ENCODE data around the gene P2RY12. TPM values are rescaled to one million over a fixed set of nuclear protein-coding genes. Genes with fewer than 3 reads are reported as not detected.

The P2RY12 gene
- total RNA-seq, 2 donors from 2014 or later, result not detected

DNA sequence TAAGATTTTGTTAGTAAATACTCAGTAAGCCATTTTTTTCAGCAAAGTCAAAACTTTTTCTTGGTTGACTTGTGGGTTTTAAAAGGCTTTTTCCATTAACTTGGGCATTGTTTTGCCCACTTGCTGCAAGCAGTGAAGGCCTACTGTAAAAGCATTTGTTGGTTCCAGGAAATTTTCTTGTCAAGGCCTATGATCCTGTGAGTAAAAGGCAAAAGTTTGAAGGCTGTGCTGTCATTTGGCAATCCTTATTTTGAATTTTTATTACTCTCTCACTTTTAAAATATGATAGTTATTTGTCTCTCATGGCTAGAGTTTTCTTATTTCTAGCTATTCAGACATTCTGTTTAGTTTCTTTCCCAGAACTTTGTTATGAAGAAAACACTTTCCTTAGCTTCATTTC, 13.0 kb downstream of the P2RY12 start:
- no peak overlapping the region for H3K27ac Mint-ChIP-seq
- ATAC-seq, result no peak
- DNase-seq (ENCODE audit: low spot score in 2 of 2), result no peak
- H3K9me3 Mint-ChIP-seq, result no peaks in the 10 kb centered on the region
- H3K36me3 Mint-ChIP-seq, result no peaks in the 10 kb centered on the region

DNA sequence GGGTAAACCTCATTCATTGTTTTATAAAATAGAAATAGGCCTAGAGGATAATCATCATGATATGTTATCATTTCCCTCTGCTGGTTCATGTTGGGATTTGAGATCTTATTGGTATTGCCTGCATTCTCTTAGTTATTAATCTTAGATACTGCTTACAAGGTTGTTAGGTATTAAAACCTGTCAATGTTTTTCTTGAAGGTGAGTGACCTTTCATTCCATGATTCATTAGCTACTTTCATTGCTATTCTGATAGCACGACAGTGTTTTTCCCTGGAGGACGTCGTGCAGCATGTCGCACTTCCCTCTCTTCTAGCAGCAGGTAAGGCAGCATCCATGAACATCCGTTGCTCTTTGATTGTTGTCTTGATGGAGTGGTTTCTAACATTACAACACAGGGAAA, 17.1 kb downstream of the P2RY12 start:
- H3K36me3 Mint-ChIP-seq, result no peaks in the 10 kb centered on the region
- no peak for DNase-seq (ENCODE audit: low spot score in 2 of 2)
- no peak for ATAC-seq
- H3K27ac Mint-ChIP-seq, result no peak overlapping the region
- H3K9me3 Mint-ChIP-seq, result no peaks in the 10 kb centered on the region

GRCh38 chr3:151366993-151367392, 17.6 kb downstream of the P2RY12 start:
- no peaks in the 10 kb centered on the region for H3K9me3 Mint-ChIP-seq
- ATAC-seq (no peak), DNase-seq (ENCODE audit: low spot score in 2 of 2) (no peak)
- no peaks in the 10 kb centered on the region for H3K36me3 Mint-ChIP-seq
- H3K27ac Mint-ChIP-seq, result no peak overlapping the region

GRCh38 chr3:151362751-151363174, 21.8 kb downstream of the P2RY12 start:
- DNase-seq (ENCODE audit: low spot score in 2 of 2) (no peak), ATAC-seq (no peak)
- H3K27ac Mint-ChIP-seq, result no peak overlapping the region
- no peaks in the 10 kb centered on the region for H3K9me3 Mint-ChIP-seq
- no peaks in the 10 kb centered on the region for H3K36me3 Mint-ChIP-seq

- Mint-ChIP-seq H3K9me3 (no peaks in the 10 kb centered on the region), H3K36me3 (no peaks in the 10 kb centered on the region), H3K27ac (no peak overlapping the region)
- ATAC-seq, result no peak
- DNase-seq (ENCODE audit: low spot score in 2 of 2), result no peak
Measured at GRCh38 chr3:151357463-151357850, 27.1 kb downstream of the P2RY12 start.

DNA sequence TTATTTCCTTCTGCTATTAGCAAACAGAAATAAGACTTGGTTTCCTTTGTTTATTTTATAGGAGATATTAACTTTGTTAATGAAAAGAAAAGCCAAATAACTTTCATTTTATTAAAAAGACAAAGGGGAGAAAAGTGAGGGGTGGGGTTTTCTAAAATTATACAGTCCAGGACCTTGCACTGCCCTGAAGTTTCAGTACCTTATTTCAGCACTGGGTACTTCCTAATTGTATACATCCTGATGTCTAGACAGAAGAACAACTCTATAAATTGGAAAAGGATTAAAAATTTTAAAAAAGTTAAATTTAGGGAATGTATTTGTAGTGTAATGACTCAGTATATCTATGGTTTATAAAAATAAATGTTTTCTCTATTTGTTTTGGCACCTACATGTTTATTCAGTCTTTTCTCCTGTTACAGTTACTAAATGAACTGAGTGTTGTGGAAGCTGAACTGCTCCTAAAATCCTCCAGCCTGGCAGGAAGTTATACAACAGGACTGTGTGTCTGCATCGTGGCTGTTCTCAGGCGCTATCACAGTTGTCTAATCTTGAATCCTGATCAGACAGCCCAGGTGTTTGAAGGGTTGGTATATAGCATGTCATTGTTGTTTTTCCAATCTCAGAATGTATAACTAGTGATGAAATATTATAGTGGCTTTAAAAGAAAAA, 27.6 kb downstream of the P2RY12 start:
- no peaks in the 10 kb centered on the region for H3K9me3 Mint-ChIP-seq
- no peaks in the 10 kb centered on the region for H3K36me3 Mint-ChIP-seq
- no peak overlapping the region for H3K27ac Mint-ChIP-seq
- ATAC-seq (no peak), DNase-seq (ENCODE audit: low spot score in 2 of 2) (no peak)

GRCh38 chr3:151351648-151352047, 32.9 kb downstream of the P2RY12 start:
- ATAC-seq, result no peak
- H3K27ac Mint-ChIP-seq, result no peak overlapping the region
- no peak for DNase-seq (ENCODE audit: low spot score in 2 of 2)
- no peaks in the 10 kb centered on the region for H3K36me3 Mint-ChIP-seq
- H3K9me3 Mint-ChIP-seq, result no peaks in the 10 kb centered on the region

DNA sequence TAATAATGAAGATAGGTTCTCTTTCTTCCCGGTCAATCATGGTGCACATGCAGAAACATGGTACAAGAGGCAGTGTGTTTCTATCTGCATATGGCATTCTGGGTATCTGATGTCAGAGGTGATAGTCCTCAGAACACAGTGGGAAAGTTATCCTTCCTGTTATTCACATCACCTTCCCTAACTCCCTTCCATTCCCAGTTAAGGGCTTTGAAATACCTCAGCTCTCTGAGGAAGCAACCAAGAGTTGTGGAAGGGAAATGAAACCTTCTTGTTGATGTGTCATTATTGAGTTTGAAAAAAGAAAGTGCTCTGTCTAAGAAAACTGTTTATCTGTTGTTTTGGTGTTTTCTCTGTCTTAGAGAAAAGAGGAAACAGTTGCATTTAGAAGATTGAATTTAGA, 33.3 kb downstream of the P2RY12 start:
- Mint-ChIP-seq H3K36me3 (no peaks in the 10 kb centered on the region), H3K27ac (no peak overlapping the region), H3K9me3 (no peaks in the 10 kb centered on the region)
- DNase-seq (ENCODE audit: low spot score in 2 of 2), result no peak
- ATAC-seq, result no peak

GRCh38 chr3:151350656-151351055, 33.9 kb downstream of the P2RY12 start:
- H3K27ac Mint-ChIP-seq, result no peak overlapping the region
- ATAC-seq, result no peak
- no peaks in the 10 kb centered on the region for H3K36me3 Mint-ChIP-seq
- DNase-seq (ENCODE audit: low spot score in 2 of 2), result no peak
- H3K9me3 Mint-ChIP-seq, result no peaks in the 10 kb centered on the region

DNA sequence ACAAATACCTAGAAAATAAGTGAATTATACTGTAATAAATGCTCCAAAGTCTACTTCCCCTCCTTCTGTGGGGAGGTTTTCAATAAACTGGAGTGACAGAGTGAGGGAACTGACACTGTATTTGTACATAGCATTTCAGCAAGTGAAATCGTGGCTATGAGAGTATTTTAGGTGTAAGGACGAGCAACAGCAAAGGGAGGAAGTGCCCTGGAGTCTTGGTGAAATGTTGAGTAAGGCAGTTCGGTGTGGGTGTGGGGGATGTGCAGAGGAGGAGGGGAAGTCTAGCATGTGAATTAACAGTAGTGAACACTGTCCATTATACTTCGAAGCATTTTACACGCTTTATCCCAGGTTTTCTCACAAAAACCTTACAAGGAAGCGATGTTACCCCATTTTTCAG, 37.1 kb downstream of the P2RY12 start:
- H3K36me3 Mint-ChIP-seq, result no peaks in the 10 kb centered on the region
- no peaks in the 10 kb centered on the region for H3K9me3 Mint-ChIP-seq
- no peak overlapping the region for H3K27ac Mint-ChIP-seq
- no peak for ATAC-seq
- DNase-seq (ENCODE audit: low spot score in 2 of 2), result no peak

- ATAC-seq, result no peak
- H3K9me3 Mint-ChIP-seq, result no peaks in the 10 kb centered on the region
- no peaks in the 10 kb centered on the region for H3K36me3 Mint-ChIP-seq
- no peak for DNase-seq (ENCODE audit: low spot score in 2 of 2)
- H3K27ac Mint-ChIP-seq, result no peak overlapping the region
Measured at GRCh38 chr3:151346292-151346691, 38.3 kb downstream of the P2RY12 start.

DNA sequence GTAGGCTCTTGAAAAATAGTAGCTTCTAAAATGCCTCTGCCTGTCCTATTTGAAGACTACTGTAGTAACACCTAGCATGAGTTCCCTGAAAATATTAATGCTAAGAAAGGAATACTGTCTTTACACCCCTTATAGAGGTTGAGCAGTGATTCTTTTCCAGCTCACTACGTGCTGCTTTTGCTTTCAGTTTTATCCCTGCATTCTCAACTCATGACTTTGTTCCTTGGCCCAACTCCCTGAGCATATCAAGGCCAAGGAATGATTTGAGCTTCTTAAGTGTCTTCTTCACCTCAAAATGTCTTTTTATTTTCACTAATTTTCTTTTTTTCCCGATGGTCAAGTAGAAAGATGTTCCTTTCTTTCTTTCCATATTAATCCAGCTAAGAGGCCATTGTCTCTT, 38.7 kb downstream of the P2RY12 start:
- Mint-ChIP-seq H3K27ac (no peak overlapping the region), H3K36me3 (no peaks in the 10 kb centered on the region), H3K9me3 (no peaks in the 10 kb centered on the region)
- ATAC-seq (no peak), DNase-seq (ENCODE audit: low spot score in 2 of 2) (no peak)

DNA sequence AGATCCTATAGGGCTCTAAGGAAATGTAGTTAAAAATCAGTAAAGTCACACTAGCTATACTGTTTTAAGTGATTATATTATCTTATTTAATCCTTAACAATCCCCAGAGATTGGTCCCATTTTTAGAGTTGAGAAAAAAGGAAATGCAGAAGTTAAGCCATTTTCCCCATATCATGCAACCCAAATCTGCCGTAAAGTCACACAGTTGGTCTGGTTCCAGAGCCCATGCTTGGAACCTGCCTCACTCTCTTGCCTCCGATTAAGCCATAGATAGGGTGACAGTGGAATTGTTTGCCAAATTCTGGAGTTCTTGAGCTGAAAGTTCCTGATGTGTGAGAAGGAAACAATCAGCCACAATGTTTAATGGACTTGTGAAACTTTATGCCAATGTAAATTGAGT, 52.9 kb downstream of the P2RY12 start:
- H3K27ac Mint-ChIP-seq, result no peak overlapping the region
- no peaks in the 10 kb centered on the region for H3K9me3 Mint-ChIP-seq
- ATAC-seq (no peak), DNase-seq (ENCODE audit: low spot score in 2 of 2) (no peak)
- no peaks in the 10 kb centered on the region for H3K36me3 Mint-ChIP-seq

- Mint-ChIP-seq H3K36me3 (no peaks in the 10 kb centered on the region), H3K9me3 (no peaks in the 10 kb centered on the region), H3K27ac (no peak overlapping the region)
- DNase-seq (ENCODE audit: low spot score in 2 of 2) (no peak), ATAC-seq (no peak)
Measured at GRCh38 chr3:151330899-151331298, 53.7 kb downstream of the P2RY12 start.

- ATAC-seq (no peak), DNase-seq (ENCODE audit: low spot score in 2 of 2) (no peak)
- no peaks in the 10 kb centered on the region for H3K9me3 Mint-ChIP-seq
- no peak overlapping the region for H3K27ac Mint-ChIP-seq
- H3K36me3 Mint-ChIP-seq, result no peaks in the 10 kb centered on the region
Measured at GRCh38 chr3:151330379-151330778, 54.2 kb downstream of the P2RY12 start.

DNA sequence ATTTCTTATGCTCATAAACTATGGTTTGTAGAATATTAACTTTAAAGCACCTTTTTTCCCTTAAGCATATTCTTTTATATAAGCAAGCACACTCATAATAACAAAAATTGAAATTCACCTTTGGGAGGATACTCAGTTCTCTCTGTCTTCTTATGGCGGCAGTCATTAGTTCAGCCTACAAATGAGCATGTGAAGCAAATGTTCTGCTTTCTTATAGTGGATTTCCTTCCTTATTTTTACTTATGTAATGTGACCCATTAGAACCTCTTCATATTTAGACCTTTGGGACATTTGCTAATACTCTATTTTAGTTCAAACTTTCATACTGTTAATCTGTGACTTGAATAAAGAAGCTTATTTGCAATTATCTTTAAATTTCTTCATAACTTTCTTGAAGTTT, 55.2 kb downstream of the P2RY12 start, which contains the start of gene P2RY13:
TSS of gene P2RY13 (minus strand) at position 187 of the 400 bp plus-strand sequence. CDS start at position 166, 21 bp downstream.
- Mint-ChIP-seq H3K36me3 (no peaks in the 10 kb centered on the region), H3K27ac (no peak within 1 kb of the TSS), H3K9me3 (no peaks in the 10 kb centered on the region)
- DNase-seq (ENCODE audit: low spot score in 2 of 2) (no peak), ATAC-seq (no peak)

DNA sequence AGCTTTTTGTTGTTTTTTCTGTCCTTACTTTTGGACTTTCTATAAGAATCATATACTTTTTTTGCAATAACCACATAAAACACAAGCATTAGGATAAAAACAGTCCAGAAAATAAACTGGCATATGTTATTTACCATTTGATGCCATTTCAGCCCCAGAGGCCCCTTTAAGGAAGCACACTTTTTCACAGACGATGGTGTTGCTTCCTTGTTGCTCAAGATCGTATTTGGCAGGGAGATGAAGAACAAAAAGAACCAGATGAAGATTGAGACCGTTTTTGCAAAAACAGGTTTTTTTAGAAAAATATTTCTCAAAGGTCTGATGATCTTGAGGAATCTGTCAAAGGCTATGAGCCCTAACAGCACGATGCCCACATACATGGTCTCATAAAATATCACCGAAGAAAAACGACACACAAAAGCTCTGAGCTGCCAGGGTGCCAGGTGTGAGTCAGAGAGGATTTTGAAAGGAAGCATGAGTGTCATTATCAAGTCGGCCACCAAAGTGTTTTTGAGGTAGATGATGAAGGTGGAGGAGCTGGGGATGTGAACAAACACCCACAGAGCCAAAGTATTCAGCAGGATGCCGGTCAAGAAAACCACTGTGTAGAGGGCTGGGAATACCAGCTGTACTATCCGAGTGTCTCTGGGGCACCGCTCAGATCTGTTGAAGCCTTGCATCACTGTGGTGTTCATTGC, 56.1 kb downstream of the P2RY12 start:
- no peaks in the 10 kb centered on the region for H3K9me3 Mint-ChIP-seq
- DNase-seq (ENCODE audit: low spot score in 2 of 2) (no peak), ATAC-seq (peak; percentile 79 to 89)
- no peak overlapping the region for H3K27ac Mint-ChIP-seq
- no peaks in the 10 kb centered on the region for H3K36me3 Mint-ChIP-seq

DNA sequence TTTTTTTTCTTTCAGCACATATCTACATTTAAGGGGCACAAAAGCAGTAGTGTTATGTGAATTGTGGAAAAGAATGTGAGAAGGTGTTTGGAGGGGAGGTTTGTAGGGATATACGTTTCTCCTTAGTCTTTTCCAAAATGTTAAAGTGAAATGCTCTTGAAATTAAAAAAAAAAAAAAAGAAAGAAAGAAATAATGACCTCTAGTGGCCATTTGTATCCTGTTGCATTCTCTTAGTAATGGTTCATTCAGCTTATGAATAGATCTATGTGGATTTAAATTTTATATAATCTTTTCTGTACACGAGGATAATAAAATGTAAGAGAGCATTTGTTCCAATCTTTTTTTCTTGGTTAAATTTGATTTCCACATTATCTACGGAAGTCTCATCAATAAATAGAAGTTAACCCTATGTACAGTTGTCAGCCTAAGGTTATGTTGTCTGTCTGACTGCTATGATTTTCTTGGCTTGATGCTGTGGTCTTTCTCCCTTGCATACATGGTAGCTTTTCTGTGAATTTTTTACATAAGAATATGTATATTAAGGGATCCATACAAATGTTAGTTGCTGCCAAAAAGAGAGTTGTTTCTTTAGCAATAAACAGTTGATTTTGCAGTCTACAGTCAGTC, 56.9 kb downstream of the P2RY12 start:
- no peak overlapping the region for H3K27ac Mint-ChIP-seq
- no peak for DNase-seq (ENCODE audit: low spot score in 2 of 2)
- H3K36me3 Mint-ChIP-seq, result peaks cover 0 to 7% of the 10 kb centered on the region in 2 donors
- peak in 1 of 2 donors; percentile 20 for ATAC-seq
- H3K9me3 Mint-ChIP-seq, result peaks cover 3 to 6% of the 10 kb centered on the region in 2 donors

Data from activated naive CD4-positive, alpha-beta T cell treated with anti-CD3 and anti-CD28 coated beads, Interleukin-2, amount 50 U/mL, for 72 hours (primary cell).